Fibroblast of peridontal ligament (primary cell): ENCODE measurements around the gene AP4S1.

Experiments
- DNase-seq: peaks from one replicate; pipeline ENCODE4 v3.0.0-alpha.2; 2010; ENCODE audit errors: extremely low read depth

Gene AP4S1

GRCh38 chr14:31006703-31007102 is 18.7 kb upstream of the AP4S1 start:
- no peak for DNase-seq

DNA sequence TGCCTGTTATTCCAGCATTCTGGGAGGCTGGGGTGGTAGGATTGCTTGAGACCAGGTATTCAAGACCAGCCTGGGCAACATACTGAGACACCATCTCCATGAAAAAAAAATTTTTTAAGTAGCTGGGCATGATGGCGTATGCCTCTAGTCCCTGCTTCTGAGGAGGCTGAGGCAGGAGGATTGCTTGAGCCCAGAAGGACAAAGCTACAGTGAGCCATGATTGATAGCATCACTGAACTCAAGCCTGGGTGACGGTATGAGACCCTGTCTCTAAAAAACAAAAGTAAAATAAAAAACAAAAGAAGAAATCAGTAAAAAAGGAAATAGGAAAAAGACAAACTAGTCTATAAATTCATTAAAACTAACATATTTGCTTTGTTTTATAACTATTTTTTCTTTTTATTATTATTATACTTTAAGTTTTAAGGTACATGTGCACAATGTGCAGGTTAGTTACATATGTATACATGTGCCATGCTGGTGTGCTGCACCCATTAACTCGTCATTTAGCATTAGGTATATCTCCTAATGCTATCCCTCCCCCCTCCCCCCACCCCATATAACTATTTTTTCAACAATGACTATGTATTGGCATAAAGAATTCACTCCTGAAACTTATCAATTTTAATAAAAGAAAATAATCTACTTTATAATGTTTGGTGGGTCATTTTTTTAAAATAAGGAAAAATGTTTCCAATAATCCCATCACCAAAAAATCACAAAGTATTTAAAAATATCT is 15.4 kb upstream of the AP4S1 start:
- DNase-seq: no peak

DNA sequence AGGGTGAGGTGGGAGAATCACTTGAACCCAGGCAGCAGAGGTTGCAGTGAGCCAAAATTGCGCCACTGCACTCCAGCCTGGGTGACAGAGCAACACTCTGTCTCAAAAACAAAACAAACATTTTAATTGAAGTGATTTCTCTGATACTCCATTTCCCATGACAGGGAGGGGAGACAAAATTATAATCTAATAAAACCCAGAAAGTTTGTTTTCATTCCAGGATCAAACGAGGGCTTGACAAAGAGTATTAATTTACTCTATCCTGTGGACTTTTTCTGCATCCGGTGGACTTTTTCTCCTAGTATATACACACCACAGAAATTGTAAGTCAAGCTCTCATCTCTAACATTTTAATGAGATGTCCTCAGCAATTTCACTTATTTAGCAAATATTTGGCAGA is 14.5 kb upstream of the AP4S1 start:
- no peak for DNase-seq

GRCh38 chr14:31013841-31014240 is 11.6 kb upstream of the AP4S1 start:
- DNase-seq: no peak

DNA sequence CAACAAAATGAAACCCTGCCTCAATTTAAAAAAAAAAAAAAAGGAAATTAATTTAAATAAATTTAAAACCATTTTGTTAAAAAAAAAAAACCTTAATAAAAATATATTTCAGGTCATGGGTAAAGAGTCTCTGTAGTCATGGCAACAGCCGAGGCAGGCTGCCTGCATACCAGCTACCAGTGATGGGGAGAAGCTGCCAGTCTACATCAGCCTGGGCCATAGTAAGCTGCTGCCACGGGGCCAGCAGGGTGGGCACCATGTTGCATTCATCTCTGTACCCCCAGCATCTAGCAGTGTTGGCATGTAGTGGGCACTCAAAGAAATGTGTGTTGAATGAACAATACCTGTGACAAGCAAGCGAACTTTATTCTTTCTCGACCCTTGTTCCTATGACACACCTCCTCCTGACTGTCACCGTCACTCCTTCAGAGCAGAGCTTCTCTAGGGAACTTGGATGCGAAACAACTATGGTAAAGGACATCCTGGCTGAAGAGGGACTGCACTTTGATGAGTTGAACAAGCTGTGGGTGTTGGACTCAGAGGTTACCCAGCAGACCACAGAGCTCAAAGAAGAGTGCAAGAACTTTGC is 7.3 kb upstream of the AP4S1 start:
- DNase-seq: no peak

- DNase-seq: no peak
These were observed 4.4 kb upstream of the AP4S1 start for GRCh38 chr14:31020834-31021575.

DNA sequence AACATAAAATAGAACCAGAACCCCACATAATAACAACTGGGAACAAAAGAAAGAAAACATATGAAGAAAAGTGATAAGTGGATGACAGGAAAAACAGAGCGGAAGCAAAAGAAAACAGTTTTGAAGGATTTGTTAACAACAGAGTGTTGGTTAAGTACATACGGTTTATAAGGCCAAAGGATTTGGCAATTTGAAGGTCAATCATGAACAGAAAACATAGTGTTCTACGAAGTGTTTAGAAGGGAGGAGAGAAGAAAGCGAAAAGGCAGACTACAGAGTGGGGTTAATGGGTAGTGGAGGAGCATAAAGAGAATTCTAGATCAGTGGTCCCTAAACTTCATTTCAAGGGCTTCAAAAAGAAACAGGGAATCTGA is 3.9 kb upstream of the AP4S1 start:
- no peak for DNase-seq

DNA sequence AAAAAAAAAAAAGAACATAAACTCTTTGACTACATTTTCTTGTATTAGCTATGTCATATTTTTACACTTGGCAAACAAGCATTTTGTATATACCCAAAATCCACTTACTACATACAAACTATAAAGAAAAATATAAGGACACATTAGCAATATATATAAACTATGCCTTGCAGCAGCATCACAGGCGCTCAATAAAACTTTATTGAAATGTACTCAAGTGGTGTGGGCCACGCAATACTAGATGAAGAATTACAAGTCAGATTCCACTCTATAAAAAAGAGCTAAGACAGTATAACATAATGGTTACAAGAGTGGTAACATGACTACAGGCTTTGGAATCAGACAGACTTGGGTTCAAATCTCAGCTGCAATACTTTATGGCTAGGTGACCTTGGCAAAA is 3.1 kb upstream of the AP4S1 start:
- no peak for DNase-seq

- DNase-seq: no peak
These were observed 1.4 kb upstream of the AP4S1 start for GRCh38 chr14:31024010-31024480.

DNA sequence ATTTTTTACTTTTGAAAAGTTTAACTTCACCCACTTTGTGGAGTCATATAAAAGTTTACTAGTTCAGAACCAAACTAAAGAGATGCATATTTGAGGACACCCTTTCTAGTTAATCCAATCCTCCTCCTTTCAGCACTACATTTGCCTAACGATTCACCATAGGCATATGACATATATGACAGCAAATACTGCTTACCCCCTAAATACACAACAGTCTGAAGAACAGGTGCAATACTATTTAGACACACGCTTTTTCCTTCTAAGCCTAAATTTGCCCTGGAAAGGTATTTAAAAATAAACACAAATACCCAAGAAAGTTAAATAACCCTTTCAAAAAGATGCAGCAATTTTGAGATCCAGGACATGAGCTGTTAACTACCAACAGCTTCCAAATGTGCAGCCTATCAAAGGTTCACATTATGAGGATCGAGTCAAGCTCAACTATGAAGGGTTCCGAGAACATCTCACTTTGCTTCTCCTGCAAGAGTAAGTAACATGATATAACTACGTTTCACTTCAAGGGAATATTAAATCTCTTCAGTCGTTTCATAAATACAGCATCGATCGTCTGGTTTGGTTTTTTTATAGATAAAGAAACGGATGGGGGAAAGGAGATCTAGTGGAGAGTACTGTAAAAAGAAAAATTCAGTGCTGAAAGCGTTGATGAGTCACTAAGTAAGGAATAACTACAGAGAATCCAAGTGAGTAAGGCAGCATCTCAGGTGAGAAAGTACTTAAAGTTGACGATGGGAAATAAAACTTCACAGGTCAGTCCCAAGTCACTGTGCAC is 677 bp upstream of the AP4S1 start:
- peak; percentile 36 for DNase-seq

GRCh38 chr14:31026077-31026449 is 614 bp downstream of the AP4S1 start, which contains the start of gene STRN3:
STRN3 (minus strand) TSS chr14:31026379; CDS start chr14:31026185, 194 bp downstream.
- no peak for DNase-seq

DNA sequence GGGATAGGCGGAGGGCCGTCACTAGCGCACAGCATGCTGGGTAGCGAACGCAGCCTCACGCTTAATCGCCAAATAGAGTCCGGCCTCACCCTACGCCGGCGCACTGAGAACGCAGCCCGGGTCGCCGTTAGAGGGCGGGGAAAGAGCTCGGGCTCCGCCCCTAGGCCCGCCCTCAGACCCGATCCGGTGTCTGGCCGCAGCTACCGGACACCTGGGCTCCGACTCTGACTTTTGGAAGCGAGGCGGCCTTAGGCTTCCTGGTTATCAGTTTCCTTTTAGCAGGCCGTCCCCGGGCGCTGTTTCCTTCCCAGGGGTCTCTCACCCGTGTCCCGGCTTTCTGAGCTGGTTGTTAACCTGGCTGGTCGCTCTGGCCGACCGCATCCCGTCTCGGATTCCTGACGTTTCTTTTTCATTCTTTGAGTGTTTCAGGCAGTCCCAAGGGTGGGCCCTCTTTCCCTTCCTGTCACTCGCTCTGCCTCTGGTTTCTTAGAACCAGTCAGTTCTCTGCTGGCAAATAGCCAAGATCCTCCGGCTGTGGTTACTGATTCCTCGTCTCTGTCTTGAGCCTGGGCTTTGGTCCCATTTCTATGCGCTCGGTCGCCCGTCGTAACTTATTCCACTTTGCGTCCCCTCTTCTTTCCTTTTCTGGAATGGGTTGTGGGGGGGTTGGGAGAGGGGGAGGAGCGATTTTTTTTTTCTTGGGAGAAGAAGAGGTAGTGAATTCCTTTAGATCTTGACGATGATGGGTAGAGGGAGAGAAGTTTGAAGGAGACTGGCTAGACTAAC is 1.2 kb downstream of the AP4S1 start:
- peak; percentile 95 for DNase-seq

DNA sequence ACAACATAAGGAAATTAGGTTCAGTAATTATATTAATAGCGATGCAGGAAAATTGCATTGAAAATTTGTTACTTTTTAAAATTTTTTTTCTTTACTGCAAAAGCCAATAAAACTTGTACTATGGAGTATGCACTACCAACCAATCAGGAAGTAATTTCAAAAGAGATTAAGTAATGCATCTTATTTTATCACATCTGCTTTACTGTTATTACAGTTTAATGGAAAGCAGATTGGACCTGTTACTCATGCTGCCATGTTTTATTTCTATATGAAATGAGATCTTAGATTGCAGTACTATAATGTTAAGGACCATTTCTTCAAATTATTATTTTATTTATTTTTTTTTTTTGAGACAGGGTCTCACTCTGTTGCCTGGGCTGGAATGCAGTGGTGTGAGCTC is 2.4 kb downstream of the AP4S1 start:
- DNase-seq: peak; percentile 20

GRCh38 chr14:31029016-31029970 is 3.8 kb downstream of the AP4S1 start:
- no peak for DNase-seq

- DNase-seq: no peak
These were observed 5.0 kb downstream of the AP4S1 start for GRCh38 chr14:31030469-31030868.

DNA sequence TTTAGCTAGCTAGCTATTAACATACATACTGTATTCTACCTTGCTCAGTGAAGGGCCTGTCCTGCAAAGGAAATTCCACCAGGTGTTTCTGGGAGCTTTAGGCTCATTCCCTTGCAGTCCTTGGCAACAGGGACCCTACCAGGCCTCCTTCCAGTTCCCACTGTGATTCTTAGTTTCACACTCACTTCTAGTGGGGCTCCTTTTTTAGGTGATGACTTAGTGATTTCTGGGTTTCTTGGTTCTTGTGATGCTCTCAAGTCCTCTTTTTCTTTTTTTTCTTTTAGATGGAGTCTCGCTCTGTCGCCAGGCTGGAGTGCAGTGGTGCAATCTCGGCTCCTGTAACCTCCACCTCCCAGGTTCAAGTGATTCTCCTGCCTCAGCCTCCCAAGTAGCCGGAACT is 11.1 kb downstream of the AP4S1 start:
- no peak for DNase-seq

- no peak for DNase-seq
These were observed 12.3 kb downstream of the AP4S1 start for GRCh38 chr14:31037709-31038221.

DNA sequence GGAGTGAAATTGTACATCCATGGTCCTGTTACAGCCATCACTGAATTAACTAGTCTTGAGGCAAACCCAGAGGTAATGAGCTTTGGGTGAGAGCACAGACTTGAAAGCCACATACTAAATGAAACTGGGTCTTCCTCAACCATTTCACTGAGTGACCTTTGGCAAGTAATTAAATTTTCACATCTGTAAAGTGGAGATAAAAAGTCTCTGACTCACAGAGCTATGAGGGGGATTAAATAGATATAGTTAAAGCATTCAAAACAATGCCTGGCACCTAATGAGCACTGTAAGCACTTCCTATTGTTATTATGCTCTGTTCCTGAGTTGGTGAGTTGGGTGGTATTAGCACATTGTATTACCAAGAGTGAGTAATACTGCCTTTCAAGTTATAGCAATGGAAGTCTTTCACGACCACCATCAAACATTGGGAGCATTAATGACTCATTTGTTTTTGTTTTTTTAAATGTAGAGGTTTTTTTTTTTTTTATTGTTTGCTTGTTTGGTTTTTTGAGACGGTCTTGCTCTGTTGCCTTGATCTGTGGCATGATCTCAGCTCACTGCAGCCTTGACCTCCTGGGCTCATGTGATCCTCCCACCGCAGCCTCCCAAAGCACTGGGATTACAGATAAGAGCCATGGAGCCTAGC is 13.2 kb downstream of the AP4S1 start:
- DNase-seq: no peak

GRCh38 chr14:31042300-31042699 is 16.9 kb downstream of the AP4S1 start:
- no peak for DNase-seq
